Nephron progenitor cell (in vitro differentiated cells): ENCODE data around the gene YKT6.

ENCODE experiments used
- DNase-seq: peaks from one replicate; pipeline ENCODE4 v3.0.0; 2021
- H3K27ac Mint-ChIP-seq: 2 replicates; pipeline ENCODE4 v1.8.0; 2021; ENCODE audit warnings: mild to moderate bottlenecking, moderate library complexity, mixed read lengths
- H3K27me3 Mint-ChIP-seq: 2 replicates; pipeline ENCODE4 v1.8.0; 2021; ENCODE audit warnings: mild to moderate bottlenecking, low read depth, mixed read lengths; ENCODE audit not compliant: poor library complexity
- H3K36me3 Mint-ChIP-seq: 2 replicates; pipeline ENCODE4 v1.8.0; 2021; ENCODE audit warnings: low read depth, mixed read lengths
- H3K4me1 Mint-ChIP-seq: 2 replicates; pipeline ENCODE4 v1.8.0; 2021; ENCODE audit warnings: mixed read lengths
- H3K4me3 Mint-ChIP-seq: 2 replicates; pipeline ENCODE4 v1.8.0; 2021; ENCODE audit warnings: mild to moderate bottlenecking, moderate library complexity, mixed read lengths
- H3K9me3 Mint-ChIP-seq: 2 replicates; pipeline ENCODE4 v1.8.0; 2021; ENCODE audit warnings: mild to moderate bottlenecking, moderate library complexity, mixed read lengths
- TF ChIP-seq, protein P1 (sequence below): fragments of 200-600 bp; sonication (generic); IDR thresholded peaks from 2 replicates; pipeline ENCODE4 v1.5.0; 2021; ENCODE audit warnings: antibody characterized with exemption

The YKT6 gene

DNA sequence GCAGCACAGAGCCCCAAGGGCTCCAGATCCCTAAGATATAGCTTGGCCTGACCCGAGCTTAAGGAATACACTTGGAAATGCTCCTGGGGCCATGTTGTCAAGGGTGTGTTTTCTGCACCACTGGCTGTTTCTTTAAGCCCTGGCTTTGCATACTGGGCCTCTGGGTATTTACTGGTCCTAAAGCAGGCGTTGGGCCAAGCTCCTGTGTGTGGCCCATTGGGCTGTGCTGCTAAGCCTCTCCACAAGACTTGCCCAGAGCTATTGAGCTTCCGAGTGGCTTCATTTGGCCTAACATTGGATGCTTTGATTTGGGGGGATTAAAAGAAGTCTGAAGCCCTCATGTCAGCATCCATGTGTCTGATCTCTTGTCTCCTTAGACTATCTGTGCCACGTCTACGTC is 5.2 kb downstream of the YKT6 start:
- TF ChIP-seq, protein P1, sequence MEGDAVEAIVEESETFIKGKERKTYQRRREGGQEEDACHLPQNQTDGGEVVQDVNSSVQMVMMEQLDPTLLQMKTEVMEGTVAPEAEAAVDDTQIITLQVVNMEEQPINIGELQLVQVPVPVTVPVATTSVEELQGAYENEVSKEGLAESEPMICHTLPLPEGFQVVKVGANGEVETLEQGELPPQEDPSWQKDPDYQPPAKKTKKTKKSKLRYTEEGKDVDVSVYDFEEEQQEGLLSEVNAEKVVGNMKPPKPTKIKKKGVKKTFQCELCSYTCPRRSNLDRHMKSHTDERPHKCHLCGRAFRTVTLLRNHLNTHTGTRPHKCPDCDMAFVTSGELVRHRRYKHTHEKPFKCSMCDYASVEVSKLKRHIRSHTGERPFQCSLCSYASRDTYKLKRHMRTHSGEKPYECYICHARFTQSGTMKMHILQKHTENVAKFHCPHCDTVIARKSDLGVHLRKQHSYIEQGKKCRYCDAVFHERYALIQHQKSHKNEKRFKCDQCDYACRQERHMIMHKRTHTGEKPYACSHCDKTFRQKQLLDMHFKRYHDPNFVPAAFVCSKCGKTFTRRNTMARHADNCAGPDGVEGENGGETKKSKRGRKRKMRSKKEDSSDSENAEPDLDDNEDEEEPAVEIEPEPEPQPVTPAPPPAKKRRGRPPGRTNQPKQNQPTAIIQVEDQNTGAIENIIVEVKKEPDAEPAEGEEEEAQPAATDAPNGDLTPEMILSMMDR: no peak
- H3K4me1 Mint-ChIP-seq: peaks cover 24% of the 10 kb centered on the region
- DNase-seq: no peak
- H3K27ac Mint-ChIP-seq: no peak overlapping the region
- no peaks in the 10 kb centered on the region for H3K27me3 Mint-ChIP-seq
- H3K9me3 Mint-ChIP-seq: no peaks in the 10 kb centered on the region
- H3K4me3 Mint-ChIP-seq: no peak overlapping the region
- peaks cover 37% of the 10 kb centered on the region for H3K36me3 Mint-ChIP-seq

DNA sequence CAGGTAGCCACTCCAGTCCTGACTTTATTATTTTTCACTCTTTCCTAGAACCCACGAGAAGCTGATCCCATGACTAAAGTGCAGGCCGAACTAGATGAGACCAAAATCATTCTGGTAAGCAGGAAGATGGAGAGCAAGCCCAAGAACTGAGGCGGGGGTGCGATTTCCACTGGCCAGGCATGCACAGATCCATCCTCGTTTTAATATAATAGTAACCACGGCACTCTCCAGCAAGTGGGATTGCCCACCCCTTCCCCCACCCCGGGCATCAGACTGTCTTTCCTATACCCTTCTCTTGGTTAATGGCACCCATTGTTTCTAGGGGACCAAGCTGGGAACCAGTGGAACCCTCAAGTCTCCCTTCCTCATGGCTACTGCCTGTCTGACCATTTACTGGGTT is 7.3 kb downstream of the YKT6 start:
- Mint-ChIP-seq H3K4me1 (peaks cover 8% of the 10 kb centered on the region), H3K4me3 (no peak overlapping the region), H3K36me3 (peaks cover 47% of the 10 kb centered on the region), H3K9me3 (no peaks in the 10 kb centered on the region), H3K27me3 (no peaks in the 10 kb centered on the region), H3K27ac (no peak overlapping the region)
- no peak for DNase-seq
- TF ChIP-seq, protein P1: no peak

DNA sequence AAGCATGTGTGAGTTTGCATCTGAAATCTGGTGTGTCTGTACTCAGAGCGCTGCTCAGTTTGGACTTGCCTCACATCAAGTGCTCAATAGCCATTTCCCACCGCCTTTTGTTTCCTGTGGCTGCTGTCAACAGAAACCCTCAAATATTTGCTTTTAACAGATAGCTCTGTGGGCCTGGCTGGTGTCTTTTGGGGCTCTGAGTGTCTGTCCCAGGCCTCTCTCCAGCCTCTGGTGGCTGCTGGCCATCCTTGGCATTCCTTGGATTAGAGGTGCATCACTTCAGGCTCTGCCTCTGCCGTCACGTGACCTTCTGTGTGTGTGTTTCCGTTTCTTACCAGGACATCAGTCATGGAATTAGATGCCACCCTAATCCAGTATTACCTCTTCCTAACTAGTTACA is 9.3 kb downstream of the YKT6 start:
- TF ChIP-seq, protein P1: no peak
- Mint-ChIP-seq H3K9me3 (no peaks in the 10 kb centered on the region), H3K4me1 (peaks cover 12% of the 10 kb centered on the region), H3K27ac (no peak overlapping the region), H3K36me3 (peaks cover 47% of the 10 kb centered on the region), H3K4me3 (no peak overlapping the region), H3K27me3 (no peaks in the 10 kb centered on the region)
- DNase-seq: no peak

DNA sequence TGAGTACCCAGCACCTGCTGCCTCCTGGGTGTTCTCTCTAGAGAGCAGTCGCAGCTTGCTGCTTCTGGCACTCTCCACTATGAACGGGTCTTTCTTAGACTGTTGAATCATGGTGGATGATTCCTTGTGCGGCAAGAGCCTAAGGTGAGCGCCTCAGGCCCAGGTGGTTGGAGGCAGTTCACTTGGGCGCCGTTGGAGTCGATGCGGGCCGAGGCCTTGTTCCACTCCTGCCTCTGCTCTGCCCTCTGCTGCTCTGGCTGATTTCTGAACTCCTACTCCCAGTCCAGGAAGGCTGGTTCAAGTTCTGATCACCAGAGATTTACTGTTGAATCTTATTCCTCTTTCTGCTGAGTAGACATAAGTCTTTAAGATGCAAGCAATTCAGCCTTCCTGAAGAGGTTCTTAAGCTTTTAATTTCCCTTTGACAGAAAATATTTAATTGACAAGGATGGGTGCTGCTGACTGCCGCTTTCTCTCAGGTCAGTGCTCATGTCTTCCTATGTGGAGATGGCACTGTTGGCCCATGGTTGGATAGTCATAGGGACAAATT is 10.4 kb downstream of the YKT6 start:
- no peak for DNase-seq
- no peaks in the 10 kb centered on the region for H3K9me3 Mint-ChIP-seq
- H3K4me3 Mint-ChIP-seq: no peak overlapping the region
- peaks cover 42% of the 10 kb centered on the region for H3K36me3 Mint-ChIP-seq
- H3K27ac Mint-ChIP-seq: no peak overlapping the region
- TF ChIP-seq, protein P1: no peak
- no peaks in the 10 kb centered on the region for H3K27me3 Mint-ChIP-seq
- peaks cover 18% of the 10 kb centered on the region for H3K4me1 Mint-ChIP-seq

DNA sequence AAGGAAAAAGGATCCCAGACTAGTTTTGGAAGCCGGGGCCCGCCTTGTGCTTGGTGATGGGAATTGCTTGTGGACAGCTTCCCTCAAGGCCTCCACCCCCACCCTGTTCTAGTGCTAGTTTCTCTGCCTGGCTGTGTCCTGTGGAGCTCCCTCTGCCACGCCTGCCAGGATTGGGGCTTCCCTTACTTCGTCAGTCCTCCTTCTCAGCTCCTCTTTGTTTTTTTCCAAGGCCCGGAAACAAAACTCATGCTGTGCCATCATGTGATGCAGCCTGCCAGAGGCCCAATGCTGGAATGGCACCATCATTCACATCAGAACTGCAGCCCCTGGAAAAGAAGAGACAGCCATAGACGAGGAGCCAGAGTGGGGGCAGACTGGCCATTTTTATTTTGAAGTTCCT is 11.2 kb downstream of the YKT6 start:
- Mint-ChIP-seq H3K27me3 (no peaks in the 10 kb centered on the region), H3K27ac (no peak overlapping the region), H3K9me3 (no peaks in the 10 kb centered on the region), H3K4me1 (peaks cover 26% of the 10 kb centered on the region), H3K36me3 (peaks cover 35% of the 10 kb centered on the region), H3K4me3 (no peak overlapping the region)
- no peak for DNase-seq
- TF ChIP-seq, protein P1: no peak

DNA sequence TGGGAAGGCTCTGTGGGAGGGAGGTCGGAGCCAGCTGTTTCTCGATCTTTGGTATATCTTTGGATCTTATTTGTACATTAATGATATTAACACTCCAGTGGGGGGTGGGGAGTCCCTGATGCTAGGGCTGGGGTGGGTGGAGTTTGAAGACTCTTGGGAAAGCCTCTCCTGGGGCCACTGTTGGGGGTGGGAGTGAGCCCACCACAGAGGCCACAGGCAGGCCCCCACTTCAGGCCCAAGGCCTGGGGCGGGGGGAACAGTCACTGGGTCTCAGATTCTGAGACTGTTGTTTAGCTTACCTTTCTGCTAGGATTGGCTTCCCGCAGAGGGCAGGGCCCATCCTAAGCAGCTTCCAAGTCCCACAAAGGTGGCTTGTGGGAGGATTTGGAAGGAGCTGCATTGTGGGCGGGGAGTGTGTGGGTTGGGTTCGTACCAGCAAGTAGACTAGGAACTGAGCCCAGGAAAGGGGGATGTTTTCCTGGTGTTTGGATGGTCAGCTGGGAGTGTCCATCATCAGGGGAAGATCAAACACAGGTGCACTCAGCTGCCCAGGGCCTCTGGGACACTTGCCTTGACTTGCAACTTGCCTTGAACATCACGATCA is 11.9 kb downstream of the YKT6 start:
- peaks cover 33% of the 10 kb centered on the region for H3K4me1 Mint-ChIP-seq
- H3K9me3 Mint-ChIP-seq: no peaks in the 10 kb centered on the region

More for the DNA sequence above, 11.9 kb downstream of the YKT6 start:
- no peaks in the 10 kb centered on the region for H3K27me3 Mint-ChIP-seq
- TF ChIP-seq, protein P1: no peak
- no peak overlapping the region for H3K4me3 Mint-ChIP-seq
- DNase-seq: no peak
- no peak overlapping the region for H3K27ac Mint-ChIP-seq
- H3K36me3 Mint-ChIP-seq: peaks cover 35% of the 10 kb centered on the region
